Stimulated activated CD8-positive, alpha-beta memory T cell treated with anti-CD3 and anti-CD28 coated beads, Interleukin-2, amount 100 ng/mL, for 48 hours (primary cell): ENCODE results near the gene SIAH1.
"Not testable (repeated sequence)": the region's sequence is repeated elsewhere in the genome, so short reads cannot be mapped to it uniquely, and the experiment has no call there.

Experiments used
- DNase-seq, 2 donors: peaks; one replicate each; pipeline ENCODE4 v3.0.0-alpha.2; 2020; ENCODE audit warnings: low read depth in 2 of 2

Gene SIAH1

GRCh38 chr16:48366165-48367093 lies 18.8 kb downstream of the SIAH1 start:
- no peak for DNase-seq

- DNase-seq = peak; percentile 78 to 80
These were observed 19.5 kb downstream of the SIAH1 start for GRCh38 chr16:48365601-48366164.

GRCh38 chr16:48365025-48365600 lies 20.1 kb downstream of the SIAH1 start:
- DNase-seq = no peak

GRCh38 chr16:48361540-48362144 lies 23.6 kb downstream of the SIAH1 start:
- DNase-seq = no peak

GRCh38 chr16:48361012-48361411 lies 24.2 kb downstream of the SIAH1 start:
- no peak for DNase-seq

- DNase-seq = no peak
These were observed 25.2 kb downstream of the SIAH1 start for GRCh38 chr16:48359983-48360382.

- no peak for DNase-seq
These were observed 26.8 kb downstream of the SIAH1 start for GRCh38 chr16:48358419-48358818.

- no peak for DNase-seq
These were observed 28.4 kb downstream of the SIAH1 start for GRCh38 chr16:48356633-48357376.

GRCh38 chr16:48354877-48355855 lies 30.0 kb downstream of the SIAH1 start:
- no peak for DNase-seq

GRCh38 chr16:48354385-48354784 lies 30.8 kb downstream of the SIAH1 start:
- DNase-seq = not testable (repeated sequence)

- DNase-seq = peak in 1 of 2 donors; percentile 24
These were observed 31.5 kb downstream of the SIAH1 start for GRCh38 chr16:48353565-48354163.

- DNase-seq = no peak
These were observed 32.4 kb downstream of the SIAH1 start for GRCh38 chr16:48352648-48353390.

- DNase-seq = no peak
These were observed 34.5 kb downstream of the SIAH1 start for GRCh38 chr16:48350736-48351135.

- DNase-seq = no peak
These were observed 37.2 kb downstream of the SIAH1 start for GRCh38 chr16:48347980-48348379.

GRCh38 chr16:48347191-48347865 lies 37.9 kb downstream of the SIAH1 start:
- DNase-seq = no peak

- DNase-seq = no peak
These were observed 42.6 kb downstream of the SIAH1 start for GRCh38 chr16:48342591-48342990.

- no peak for DNase-seq
These were observed 45.2 kb downstream of the SIAH1 start for GRCh38 chr16:48340054-48340453.

- no peak for DNase-seq
These were observed 49.3 kb downstream of the SIAH1 start for GRCh38 chr16:48335961-48336360.

GRCh38 chr16:48334325-48334724 lies 50.9 kb downstream of the SIAH1 start:
- DNase-seq = no peak
